ENCODE results near the gene PSD2.

PSD2 gene

DNA sequence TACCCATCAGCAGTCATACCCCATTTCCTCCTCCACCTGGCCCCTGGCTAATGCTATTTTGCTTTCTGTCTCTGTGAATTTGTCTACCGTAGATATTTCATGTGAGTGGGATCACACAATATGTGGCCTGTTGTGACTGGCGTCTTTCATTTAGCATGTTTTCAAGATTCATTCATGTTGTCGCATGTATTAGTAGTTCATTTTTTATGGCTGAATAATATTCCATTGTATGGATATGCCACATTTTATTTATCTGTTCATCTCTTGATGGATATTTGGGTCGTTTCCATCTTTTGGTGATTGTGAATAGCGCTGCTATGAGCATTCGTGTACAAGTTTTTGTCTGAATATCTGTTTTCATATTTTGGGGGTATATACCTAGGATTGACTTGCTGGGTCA, 33.9 kb downstream of the PSD2 start:
- H3K4me2 ChIP-seq (ENCODE audit: low read depth, low read length, poor library complexity, severe bottlenecking): no peak overlapping the region

DNA sequence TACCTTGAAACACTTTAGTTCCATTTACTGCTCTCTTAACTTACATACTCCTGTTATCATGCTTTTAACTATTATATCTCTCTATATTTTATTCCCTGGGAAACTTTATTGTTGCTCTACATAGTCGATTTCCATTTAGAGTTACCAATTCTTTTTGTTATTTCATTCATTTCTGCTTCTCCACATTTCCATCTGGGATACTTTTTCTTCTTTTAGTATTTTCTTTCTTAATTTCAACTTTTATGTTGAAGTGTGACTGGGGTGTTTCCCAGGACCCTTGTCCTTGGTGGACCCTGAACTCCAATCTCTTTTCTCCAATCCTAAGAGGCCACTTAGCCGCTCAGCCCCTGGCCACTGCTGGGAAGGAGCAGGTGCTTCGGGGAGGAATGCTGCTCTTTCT, 36.0 kb downstream of the PSD2 start:
- H3K4me3 ChIP-seq (ENCODE audit: insufficient read depth, low read length, poor library complexity, severe bottlenecking): no peak overlapping the region
- no peak overlapping the region for H3K9ac ChIP-seq (ENCODE audit: low read length)
- H3K36me3 ChIP-seq (ENCODE audit: low read length): no peaks in the 10 kb centered on the region
- no peaks in the 10 kb centered on the region for H3F3A ChIP-seq (ENCODE audit: insufficient read depth)
- no peak overlapping the region for H3K27ac ChIP-seq (ENCODE audit: low read depth, low read length)
- TF ChIP-seq, protein P1, sequence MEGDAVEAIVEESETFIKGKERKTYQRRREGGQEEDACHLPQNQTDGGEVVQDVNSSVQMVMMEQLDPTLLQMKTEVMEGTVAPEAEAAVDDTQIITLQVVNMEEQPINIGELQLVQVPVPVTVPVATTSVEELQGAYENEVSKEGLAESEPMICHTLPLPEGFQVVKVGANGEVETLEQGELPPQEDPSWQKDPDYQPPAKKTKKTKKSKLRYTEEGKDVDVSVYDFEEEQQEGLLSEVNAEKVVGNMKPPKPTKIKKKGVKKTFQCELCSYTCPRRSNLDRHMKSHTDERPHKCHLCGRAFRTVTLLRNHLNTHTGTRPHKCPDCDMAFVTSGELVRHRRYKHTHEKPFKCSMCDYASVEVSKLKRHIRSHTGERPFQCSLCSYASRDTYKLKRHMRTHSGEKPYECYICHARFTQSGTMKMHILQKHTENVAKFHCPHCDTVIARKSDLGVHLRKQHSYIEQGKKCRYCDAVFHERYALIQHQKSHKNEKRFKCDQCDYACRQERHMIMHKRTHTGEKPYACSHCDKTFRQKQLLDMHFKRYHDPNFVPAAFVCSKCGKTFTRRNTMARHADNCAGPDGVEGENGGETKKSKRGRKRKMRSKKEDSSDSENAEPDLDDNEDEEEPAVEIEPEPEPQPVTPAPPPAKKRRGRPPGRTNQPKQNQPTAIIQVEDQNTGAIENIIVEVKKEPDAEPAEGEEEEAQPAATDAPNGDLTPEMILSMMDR (IDR thresholded peaks at IDR 0.05; ENCODE audit: insufficient read depth, low read length, poor library complexity, severe bottlenecking): no peak
- no peak for TF ChIP-seq EZH2phosphoT487 (conservative IDR thresholded peaks at IDR 0.05; ENCODE audit: low read length)
- H3K79me2 ChIP-seq (ENCODE audit: insufficient read depth, low read length): no peaks in the 10 kb centered on the region
- no peaks in the 10 kb centered on the region for H3K9me2 ChIP-seq (replicated peaks; ENCODE audit: insufficient read depth, low read length)
- H3K4me2 ChIP-seq (ENCODE audit: low read depth, low read length, poor library complexity, severe bottlenecking): no peak overlapping the region
- no peak overlapping the region for H2AFZ ChIP-seq (ENCODE audit: low read depth, low read length, severe bottlenecking)
- no peaks in the 10 kb centered on the region for H3K9me3 ChIP-seq (ENCODE audit: insufficient read depth, low read length)
- no peaks in the 10 kb centered on the region for H4K20me1 ChIP-seq (ENCODE audit: low read depth, low read length)
- H3K27me3 ChIP-seq (ENCODE audit: low read length): no peaks in the 10 kb centered on the region

More for the DNA sequence above, 33.9 kb downstream of the PSD2 start:
- Histone ChIP-seq H3K36me3 (ENCODE audit: low read length) (no peaks in the 10 kb centered on the region), H2AFZ (ENCODE audit: low read depth, low read length, severe bottlenecking) (no peak overlapping the region), H3K4me3 (ENCODE audit: insufficient read depth, low read length, poor library complexity, severe bottlenecking) (no peak overlapping the region), H3K79me2 (ENCODE audit: insufficient read depth, low read length) (no peaks in the 10 kb centered on the region), H3K27me3 (ENCODE audit: low read length) (no peaks in the 10 kb centered on the region), H3K27ac (ENCODE audit: low read depth, low read length) (no peak overlapping the region), H4K20me1 (ENCODE audit: low read depth, low read length) (no peaks in the 10 kb centered on the region), H3K9ac (ENCODE audit: low read length) (no peak overlapping the region), H3F3A (ENCODE audit: insufficient read depth) (no peaks in the 10 kb centered on the region), H3K9me3 (ENCODE audit: insufficient read depth, low read length) (no peaks in the 10 kb centered on the region), H3K9me2 (replicated peaks; ENCODE audit: insufficient read depth, low read length) (no peaks in the 10 kb centered on the region)
- TF ChIP-seq, protein P1 (IDR thresholded peaks at IDR 0.05; ENCODE audit: insufficient read depth, low read length, poor library complexity, severe bottlenecking): no peak
- no peak for TF ChIP-seq EZH2phosphoT487 (conservative IDR thresholded peaks at IDR 0.05; ENCODE audit: low read length)

DNA sequence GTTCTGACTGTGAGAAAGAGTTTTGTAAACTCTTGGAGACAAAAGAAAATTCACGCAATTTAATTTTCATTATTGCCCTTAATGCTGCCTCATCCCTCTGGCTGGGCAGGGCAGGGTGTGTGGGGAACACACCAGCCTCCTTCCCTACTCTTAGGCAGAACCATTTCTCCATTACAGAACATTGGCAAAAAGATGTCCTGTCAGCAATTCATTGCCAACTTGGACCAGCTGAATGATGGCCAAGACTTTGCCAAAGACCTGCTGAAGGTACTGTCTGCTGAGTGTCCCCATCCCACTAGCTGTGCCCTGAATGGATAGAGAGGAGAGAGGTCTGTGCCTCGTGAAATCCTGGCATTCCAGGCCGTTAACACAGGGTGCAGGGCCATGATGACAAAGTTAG, 37.9 kb downstream of the PSD2 start:
- Histone ChIP-seq H3K27me3 (ENCODE audit: low read length) (no peaks in the 10 kb centered on the region), H3K79me2 (ENCODE audit: insufficient read depth, low read length) (no peaks in the 10 kb centered on the region), H3F3A (ENCODE audit: insufficient read depth) (no peaks in the 10 kb centered on the region), H4K20me1 (ENCODE audit: low read depth, low read length) (no peaks in the 10 kb centered on the region), H3K27ac (ENCODE audit: low read depth, low read length) (no peak overlapping the region), H3K9me2 (replicated peaks; ENCODE audit: insufficient read depth, low read length) (no peaks in the 10 kb centered on the region), H3K9ac (ENCODE audit: low read length) (no peak overlapping the region), H3K9me3 (ENCODE audit: insufficient read depth, low read length) (no peaks in the 10 kb centered on the region), H3K36me3 (ENCODE audit: low read length) (no peaks in the 10 kb centered on the region), H3K4me3 (ENCODE audit: insufficient read depth, low read length, poor library complexity, severe bottlenecking) (no peak overlapping the region), H3K4me2 (ENCODE audit: low read depth, low read length, poor library complexity, severe bottlenecking) (no peak overlapping the region), H2AFZ (ENCODE audit: low read depth, low read length, severe bottlenecking) (no peak overlapping the region)
- TF ChIP-seq EZH2phosphoT487 (conservative IDR thresholded peaks at IDR 0.05; ENCODE audit: low read length): no peak
- TF ChIP-seq, protein P1 (IDR thresholded peaks at IDR 0.05; ENCODE audit: insufficient read depth, low read length, poor library complexity, severe bottlenecking): no peak
